Transverse colon (tissue), 4 donors: Measurements from ENCODE around the gene PDE4D. TPM values are rescaled to one million over a fixed set of nuclear protein-coding genes. Genes with fewer than 3 reads are reported as not detected.
A peak's percentile ranks its signal among the peaks of the same experiment; 100 is the strongest.
"Not testable (repeated sequence)": the region's sequence is repeated elsewhere in the genome, so short reads cannot be mapped to it uniquely, and the experiment has no call there.

Experiments used
- DNase-seq: peaks from one replicate; pipeline ENCODE4 v3.0.0-alpha.2; 2019
- H3K27ac ChIP-seq, 4 donors: fragments of 200-600 bp; sonication (generic); 2 replicates each; pipeline ENCODE4 v1.5.1; 2016 to 2018; ENCODE audit warnings: inconsistent platforms in 4 of 4
- H3K27me3 ChIP-seq: fragments of 200-600 bp; sonication (generic); 2 replicates; pipeline ENCODE4 v1.5.1; 2017; ENCODE audit warnings: inconsistent platforms
- H3K36me3 ChIP-seq, 4 donors: fragments of 200-600 bp; sonication (generic); 2 replicates each; pipeline ENCODE4 v1.5.1; 2017 to 2019; ENCODE audit warnings: inconsistent platforms in 4 of 4
- H3K4me1 ChIP-seq, 4 donors: fragments of 200-600 bp; sonication (generic); 2 replicates each; pipeline ENCODE4 v1.5.1; 2017 to 2020; ENCODE audit warnings: inconsistent platforms in 4 of 4
- H3K4me3 ChIP-seq, 4 donors: fragments of 200-600 bp; sonication (generic); 1 replicate in 1 of 4; 2 replicates in 3 of 4; pipeline versions ENCODE4 v1.5.1 to v1.6.1; 2017 to 2019; ENCODE audit warnings: inconsistent platforms in 4 of 4
- H3K9me3 ChIP-seq, 2 donors: fragments of 200-600 bp; sonication (generic); 2 replicates each; pipeline ENCODE4 v1.5.1; 2017 to 2019; ENCODE audit warnings: inconsistent platforms in 2 of 2
- CTCF ChIP-seq, 5 experiments: fragments of 200-600 bp in 3 of 5; fragments of 450-650 bp in 2 of 5; sonication (generic) in 3 of 5; IDR thresholded peaks; 1 replicate in 2 of 5; 2 replicates in 3 of 5; pipeline ENCODE4 v1.5.1; 2016 to 2017; ENCODE audit warnings: antibody characterized with exemption in 5 of 5, inconsistent platforms in 3 of 5, mild to moderate bottlenecking in 2 of 5, moderate library complexity in 1 of 5
- EP300 ChIP-seq: sonication (generic); formaldehyde crosslinking; IDR thresholded peaks from one replicate; pipeline ENCODE4 v1.6.1; 2017; ENCODE audit warnings: antibody characterized with exemption, low read depth
- POLR2A ChIP-seq: fragments of 450-650 bp; IDR thresholded peaks from one replicate; pipeline ENCODE4 v1.6.1; 2016; ENCODE audit warnings: antibody characterized with exemption, mild to moderate bottlenecking, moderate library complexity
- POLR2AphosphoS5 ChIP-seq, 3 donors: sonication (generic); formaldehyde crosslinking; IDR thresholded peaks; one replicate each; pipeline ENCODE4 v1.6.1; 2016; ENCODE audit warnings: antibody characterized with exemption in 3 of 3
- WGBS, 2 donors: methylation state at CpG; one replicate each; pipeline ENCODE4 v1.1.5; 2018; ENCODE audit warnings: low coverage in 1 of 2; 5-methylcytosine and 5-hydroxymethylcytosine counted together
- in situ Hi-C, 4 donors: fragments of 200-750 bp; cut with MboI; loops; one replicate each; pipeline versions ENCODE4 v1.15.0 to v1.15.1; 2017; ENCODE audit warnings: low sequenced_read_pairs in 3 of 4, low pct_ligation_motif_present in 1 of 4, low pct_unique_long_range_greater_than_20kb in 1 of 4
- intact Hi-C: fragments of 100-400 bp; cut with DNase I; formaldehyde crosslinking; loops from one replicate; pipeline ENCODE4 v1.15.1; 2023; ENCODE audit warnings: low total_unique reads
- total RNA-seq, 4 donors: library from RNA; depleted of rRNA; stranded (reverse); fragments of >200 nt; gene quantifications; one replicate each; pipeline ENCODE4 v1.1.0, GENCODE V29; 2016

The PDE4D gene
- total RNA-seq, 4 donors from 2014 or later: 47.0 to 302 (median 73.6) TPM

GRCh38 chr5:59763541-59763940 lies 130.0 kb downstream of the PDE4D start:
- Histone ChIP-seq H3K36me3 (no peaks in the 10 kb centered on the region), H3K27ac (peak overlapping the region in 3 of 4 donors; percentile 12 to 40 (median 38)), H3K4me3 (no peak overlapping the region), H3K9me3 (no peaks in the 10 kb centered on the region), H3K4me1 (peaks cover 0 to 18% (median 10%) of the 10 kb centered on the region in 4 donors), H3K27me3 (no peaks in the 10 kb centered on the region)
- 78 to 87% methylated on average over 2 of the region's 2 CpGs for whole genome bisulfite sequencing, 2 donors
- intact Hi-C loops (no loop called here), in situ Hi-C loops (no loop called here)
- TF ChIP-seq CTCF (IDR thresholded peaks at IDR 0.05): no peak
- no peak for TF ChIP-seq EP300
- TF ChIP-seq POLR2A: no peak
- no peak for TF ChIP-seq POLR2AphosphoS5 (IDR thresholded peaks at IDR 0.05)
- no peak for DNase-seq

DNA sequence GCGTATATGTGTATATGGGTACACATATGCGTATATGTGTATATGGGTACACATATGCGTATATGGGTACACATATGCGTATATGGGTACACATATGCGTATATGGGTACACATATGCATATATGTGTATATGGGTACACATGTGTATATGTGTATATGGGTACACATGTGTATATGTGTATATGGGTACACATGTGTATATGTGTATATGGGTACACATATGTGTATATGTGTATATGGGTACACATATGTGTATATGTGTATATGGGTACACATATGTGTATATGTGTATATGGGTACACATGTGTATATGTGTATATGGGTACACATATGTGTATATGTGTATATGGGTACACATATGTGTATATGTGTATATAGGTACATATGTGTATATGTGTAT lies 131.3 kb downstream of the PDE4D start:
- DNase-seq, intact Hi-C loops, H3K27me3 ChIP-seq, H3K36me3 ChIP-seq, H3K27ac ChIP-seq, H3K9me3 ChIP-seq, H3K4me3 ChIP-seq, in situ Hi-C loops: not testable (repeated sequence)
- WGBS, 2 donors: 96 to 98% methylated on average over 5 of the region's 5 CpGs
- peaks cover 4 to 14% (median 9%) of the 10 kb centered on the region in 4 donors for H3K4me1 ChIP-seq

DNA sequence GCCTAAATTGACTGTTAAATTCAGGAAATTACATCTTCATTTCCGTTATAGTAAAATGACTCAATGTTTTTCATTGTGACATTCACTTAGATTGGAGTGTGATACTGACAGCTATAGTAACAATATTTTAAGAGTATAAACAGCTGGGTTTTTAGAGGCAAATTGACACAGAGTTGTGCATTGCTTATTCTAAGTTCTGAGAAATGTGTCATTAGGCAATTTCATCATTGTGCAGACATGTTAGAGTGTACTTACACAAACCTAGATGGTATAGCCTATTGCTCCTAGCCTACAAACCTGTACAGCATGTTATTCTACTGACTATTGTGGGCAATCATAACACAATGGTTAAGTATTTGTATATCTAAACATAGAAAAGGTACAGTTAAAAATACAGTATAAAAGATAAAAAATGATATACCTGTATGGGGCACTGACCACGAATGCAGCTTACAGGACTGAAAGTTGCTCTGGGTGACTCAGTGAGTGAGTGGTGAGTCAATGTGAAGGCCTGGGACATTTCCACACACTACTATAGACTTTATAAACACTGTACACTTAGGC lies 132.7 kb downstream of the PDE4D start:
- no peaks in the 10 kb centered on the region for H3K9me3 ChIP-seq
- in situ Hi-C loops: no loop called here
- intact Hi-C loops: no loop called here
- WGBS, 2 donors: 49 to 63% methylated on average over 2 of the region's 2 CpGs
- no peaks in the 10 kb centered on the region for H3K36me3 ChIP-seq
- peak overlapping the region in 3 of 4 donors; percentile 1 to 14 (median 7) for H3K27ac ChIP-seq
- H3K27me3 ChIP-seq: no peaks in the 10 kb centered on the region
- TF ChIP-seq POLR2A (no peak), CTCF (IDR thresholded peaks at IDR 0.05) (no peak), EP300 (no peak), POLR2AphosphoS5 (IDR thresholded peaks at IDR 0.05) (no peak)
- no peak for DNase-seq
- peaks cover 7 to 14% (median 11%) of the 10 kb centered on the region in 4 donors for H3K4me1 ChIP-seq
- H3K4me3 ChIP-seq: no peak overlapping the region

DNA sequence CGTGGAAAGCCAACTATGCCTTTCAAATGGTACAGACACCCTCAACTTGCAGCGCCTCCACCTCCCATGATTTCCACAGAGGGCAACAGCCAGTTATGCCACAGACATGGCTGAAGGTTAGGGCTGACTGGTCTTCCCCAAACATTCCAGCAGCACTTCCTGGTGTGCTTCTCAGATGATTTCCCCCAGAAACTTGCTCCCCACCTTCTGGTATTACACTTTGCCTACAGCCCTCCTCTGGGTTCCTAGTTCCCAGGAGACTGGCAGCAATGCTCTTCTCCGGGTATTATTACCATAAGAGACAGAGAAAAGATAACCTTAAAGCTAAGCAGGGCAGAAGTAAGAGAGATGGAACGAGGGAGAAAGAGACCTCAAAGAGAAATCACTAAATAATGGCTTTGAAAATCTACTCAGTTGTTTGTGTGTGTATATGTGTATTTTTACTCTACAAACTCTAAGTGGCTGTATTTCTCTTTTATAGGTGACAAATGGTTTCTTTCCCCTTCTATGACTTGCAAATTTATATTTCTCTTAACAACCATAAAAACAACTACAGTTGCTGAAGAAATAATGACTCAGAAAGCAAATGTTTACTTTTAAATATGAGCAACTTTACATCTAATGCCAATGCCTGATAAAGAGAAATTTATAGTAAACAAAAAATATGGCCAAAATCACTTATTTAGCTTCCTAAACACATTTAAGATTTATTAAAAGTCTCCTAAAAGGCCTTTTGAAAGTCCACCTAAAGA lies 133.8 kb downstream of the PDE4D start:
- Histone ChIP-seq H3K4me1 (peaks cover 7 to 16% (median 10%) of the 10 kb centered on the region in 4 donors), H3K27me3 (no peaks in the 10 kb centered on the region), H3K4me3 (no peak overlapping the region), H3K9me3 (no peaks in the 10 kb centered on the region), H3K36me3 (no peaks in the 10 kb centered on the region), H3K27ac (peak overlapping the region; percentile 1 to 40 (median 18))
- WGBS, 2 donors: 74 to 87% methylated on average over 3 to 4 of the region's 4 CpGs
- no peak for DNase-seq
- intact Hi-C loops: no loop called here
- TF ChIP-seq EP300: no peak
- TF ChIP-seq POLR2A: no peak
- no peak for TF ChIP-seq CTCF (IDR thresholded peaks at IDR 0.05)
- TF ChIP-seq POLR2AphosphoS5 (IDR thresholded peaks at IDR 0.05): no peak
- in situ Hi-C loops: no loop called here
